Hepatocyte (in vitro differentiated cells): Measurements from ENCODE around the gene SLC25A38. TPM values are rescaled to one million over a fixed set of nuclear protein-coding genes. Genes with fewer than 3 reads are reported as not detected.

Experiments used
- DNase-seq: peaks from one replicate; pipeline ENCODE4 v3.0.0-alpha.2; 2016; ENCODE audit warnings: low spot score
- H2AFZ ChIP-seq: fragments of 200-600 bp; sonication (generic); 2 replicates; pipeline ENCODE4 v1.6.0; 2016; ENCODE audit warnings: antibody characterized with exemption, mild to moderate bottlenecking
- H3K27ac ChIP-seq: fragments of 200-600 bp; sonication (generic); 2 replicates; pipeline ENCODE4 v1.5.1; 2016; ENCODE audit warnings: mild to moderate bottlenecking
- H3K27me3 ChIP-seq: fragments of 200-600 bp; sonication (generic); 2 replicates; pipeline ENCODE4 v1.6.1; 2016
- H3K36me3 ChIP-seq: fragments of 200-600 bp; sonication (generic); replicated peaks from 2 replicates; pipeline ENCODE4 v1.5.1; 2016; ENCODE audit warnings: low read depth; ENCODE audit not compliant: insufficient read depth
- H3K4me1 ChIP-seq: fragments of 200-600 bp; sonication (generic); 2 replicates; pipeline ENCODE4 v1.5.1; 2016; ENCODE audit warnings: mild to moderate bottlenecking, moderate library complexity; ENCODE audit not compliant: insufficient read depth
- H3K4me2 ChIP-seq: fragments of 200-600 bp; sonication (generic); 2 replicates; pipeline ENCODE4 v1.6.0; 2016
- H3K4me3 ChIP-seq: fragments of 200-600 bp; sonication (generic); 2 replicates; pipeline ENCODE4 v1.5.1; 2016; ENCODE audit warnings: mild to moderate bottlenecking
- H3K79me2 ChIP-seq: fragments of 200-600 bp; sonication (generic); 2 replicates; pipeline ENCODE4 v1.6.0; 2017; ENCODE audit warnings: mild to moderate bottlenecking
- H3K9me2 ChIP-seq: fragments of 200-600 bp; sonication (generic); replicated peaks from 2 replicates; pipeline ENCODE4 v1.6.0; 2017; ENCODE audit warnings: mild to moderate bottlenecking; ENCODE audit not compliant: insufficient read depth
- H3K9me3 ChIP-seq: fragments of 200-600 bp; sonication (generic); 2 replicates; pipeline ENCODE4 v1.5.1; 2016; ENCODE audit warnings: low read depth, mild to moderate bottlenecking
- H4K20me1 ChIP-seq: fragments of 200-600 bp; sonication (generic); 2 replicates; pipeline ENCODE4 v1.6.0; 2016; ENCODE audit warnings: mild to moderate bottlenecking; ENCODE audit not compliant: insufficient read depth, poor library complexity, severe bottlenecking
- CTCF ChIP-seq: fragments of 200-600 bp; sonication (generic); IDR thresholded peaks from 2 replicates; pipeline ENCODE4 v1.5.1; 2016; ENCODE audit warnings: antibody characterized with exemption, mild to moderate bottlenecking; ENCODE audit not compliant: poor library complexity
- EZH2 ChIP-seq: fragments of 200-600 bp; sonication (generic); IDR thresholded peaks from 2 replicates; pipeline ENCODE4 v1.6.1; 2016; ENCODE audit warnings: antibody characterized with exemption, mild to moderate bottlenecking, borderline replicate concordance
- EZH2phosphoT487 ChIP-seq: fragments of 200-600 bp; sonication (generic); IDR thresholded peaks from one replicate; pipeline ENCODE4 v1.6.1; 2018; ENCODE audit warnings: antibody characterized with exemption, mild to moderate bottlenecking, low read depth, moderate library complexity; ENCODE audit not compliant: unreplicated experiment, severe bottlenecking
- WGBS: methylation state at CpG from one replicate; pipeline ENCODE4 v1.1.6; 2016; ENCODE audit warnings: low lambda C conversion rate; ENCODE audit errors: missing lambda C conversion rate; 5-methylcytosine and 5-hydroxymethylcytosine counted together
- polyA plus RNA-seq: library from polyadenylated mRNA; unstranded; fragments of >200 nt; fragmentation: Nextera tagmentation; extraction: Ambion mirVana; gene quantifications from 2 replicates; pipeline ENCODE4 v1.2.1, GENCODE V29; 2016
- total RNA-seq: library from RNA; depleted of rRNA; stranded (reverse); fragments of >200 nt; gene quantifications from 2 replicates; pipeline ENCODE4 v1.2.3, GENCODE V29; 2014

SLC25A38 gene
- total and polyA plus RNA-seq, 2 experiments from 2014 or later = 35.7 to 37.2 TPM

- TF ChIP-seq CTCF (no peak), EZH2phosphoT487 (no peak), EZH2 (no peak)
These were observed 38.3 kb upstream of the SLC25A38 start for GRCh38 chr3:39344746-39345344.

GRCh38 chr3:39346785-39347585, 36.2 kb upstream of the SLC25A38 start:
- Histone ChIP-seq H4K20me1 (no peaks in the 10 kb centered on the region), H2AFZ (no peak overlapping the region), H3K9me2 (no peaks in the 10 kb centered on the region), H3K36me3 (no peaks in the 10 kb centered on the region), H3K79me2 (no peaks in the 10 kb centered on the region), H3K27me3 (no peaks in the 10 kb centered on the region), H3K9me3 (no peaks in the 10 kb centered on the region), H3K27ac (no peak overlapping the region), H3K4me2 (no peak overlapping the region), H3K4me3 (no peak overlapping the region), H3K4me1 (no peaks in the 10 kb centered on the region)
- TF ChIP-seq EZH2 = no peak
- TF ChIP-seq EZH2phosphoT487 = no peak
- TF ChIP-seq CTCF = no peak
- no peak for DNase-seq
- WGBS = 35% methylated on average over 2 of the region's 2 CpGs

More at GRCh38 chr3:39344746-39345344, 38.3 kb upstream of the SLC25A38 start:
- Histone ChIP-seq H3K4me1 (no peaks in the 10 kb centered on the region), H2AFZ (no peak overlapping the region), H3K4me3 (no peak overlapping the region), H3K27ac (no peak overlapping the region), H3K4me2 (no peak overlapping the region), H3K79me2 (no peaks in the 10 kb centered on the region), H3K36me3 (no peaks in the 10 kb centered on the region), H3K27me3 (no peaks in the 10 kb centered on the region), H3K9me3 (no peaks in the 10 kb centered on the region), H3K9me2 (no peaks in the 10 kb centered on the region), H4K20me1 (no peaks in the 10 kb centered on the region)
- no peak for DNase-seq

GRCh38 chr3:39347586-39347876, 35.6 kb upstream of the SLC25A38 start:
- H4K20me1 ChIP-seq = no peaks in the 10 kb centered on the region
- no peak for DNase-seq
- 20% methylated on average over 3 of the region's 3 CpGs for WGBS
- H3K4me1 ChIP-seq = no peaks in the 10 kb centered on the region
- no peak overlapping the region for H2AFZ ChIP-seq
- H3K9me3 ChIP-seq = no peaks in the 10 kb centered on the region
- H3K36me3 ChIP-seq = no peaks in the 10 kb centered on the region
- no peaks in the 10 kb centered on the region for H3K79me2 ChIP-seq
- H3K9me2 ChIP-seq = no peaks in the 10 kb centered on the region
- H3K27me3 ChIP-seq = no peaks in the 10 kb centered on the region
- no peak overlapping the region for H3K4me3 ChIP-seq
- TF ChIP-seq CTCF = no peak
- TF ChIP-seq EZH2phosphoT487 = no peak
- TF ChIP-seq EZH2 = no peak
- H3K27ac ChIP-seq = no peak overlapping the region
- H3K4me2 ChIP-seq = no peak overlapping the region
